ENCODE results near the gene ST6GALNAC6. TPM values are rescaled to one million over a fixed set of nuclear protein-coding genes. Genes with fewer than 3 reads are reported as not detected.

Gene ST6GALNAC6
- total RNA-seq, 2 donors from 2014 or later = 74.4 to 75.6 TPM

DNA sequence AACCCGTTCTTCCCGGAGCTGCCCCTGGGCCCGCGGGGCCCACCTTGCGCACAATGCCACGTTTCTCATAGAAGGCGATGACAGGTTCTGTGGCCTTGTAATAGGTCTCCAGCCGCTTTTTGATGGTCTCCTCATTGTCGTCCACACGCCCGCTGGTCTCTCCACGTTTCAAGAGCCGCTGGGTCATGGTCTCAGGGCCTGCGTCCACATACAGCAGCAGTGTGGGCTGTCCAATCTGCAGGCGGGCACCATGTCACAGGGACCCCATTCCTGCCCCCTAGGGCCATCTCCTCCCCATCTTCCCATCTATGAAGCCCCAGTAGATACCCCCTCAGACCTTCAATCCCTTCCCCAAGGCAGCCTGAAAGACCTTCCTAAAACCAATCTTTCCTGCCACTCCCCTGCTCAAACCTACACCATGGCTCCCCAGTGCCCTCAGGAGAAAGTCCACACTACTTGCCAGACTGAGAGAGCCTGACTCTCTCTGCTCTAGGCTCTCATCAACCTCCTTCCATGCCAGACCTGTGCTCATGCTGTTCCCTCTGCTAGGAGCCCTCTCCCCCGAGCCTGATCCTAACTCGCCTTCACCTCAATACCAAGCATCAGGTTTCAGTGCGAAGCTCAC is 31.0 kb downstream of the ST6GALNAC6 start:
- H3K27me3 Mint-ChIP-seq (ENCODE audit: low read depth) = no peaks in the 10 kb centered on the region
- no peak overlapping the region for H3K4me3 Mint-ChIP-seq
- ATAC-seq (replicated peaks in 1 of 2) = no peak
- H3K4me1 Mint-ChIP-seq (ENCODE audit: low read depth) = peaks cover 21% of the 10 kb centered on the region
- H3K9me3 Mint-ChIP-seq = no peaks in the 10 kb centered on the region
- H3K36me3 Mint-ChIP-seq (ENCODE audit: insufficient read depth in 2 of 2) = peaks cover 1 to 2% of the 10 kb centered on the region in 2 donors
- no peak for DNase-seq
- H3K27ac Mint-ChIP-seq = no peak overlapping the region

GRCh38 chr9:127867356-127868277 is 31.8 kb downstream of the ST6GALNAC6 start:
- no peak for DNase-seq
- Mint-ChIP-seq H3K36me3 (ENCODE audit: insufficient read depth in 2 of 2) (peaks cover 1 to 2% of the 10 kb centered on the region in 2 donors), H3K4me1 (ENCODE audit: low read depth) (peaks cover 27% of the 10 kb centered on the region), H3K27me3 (ENCODE audit: low read depth) (no peaks in the 10 kb centered on the region), H3K9me3 (no peaks in the 10 kb centered on the region), H3K4me3 (no peak overlapping the region), H3K27ac (no peak overlapping the region)
- ATAC-seq (replicated peaks in 1 of 2) = no peak

- DNase-seq (no peak), ATAC-seq (replicated peaks in 1 of 2) (no peak)
- Mint-ChIP-seq H3K36me3 (ENCODE audit: insufficient read depth in 2 of 2) (peaks cover 1 to 2% of the 10 kb centered on the region in 2 donors), H3K9me3 (no peaks in the 10 kb centered on the region), H3K27me3 (ENCODE audit: low read depth) (no peaks in the 10 kb centered on the region), H3K4me3 (no peak overlapping the region), H3K27ac (no peak overlapping the region), H3K4me1 (ENCODE audit: low read depth) (peaks cover 29% of the 10 kb centered on the region)
Measured at GRCh38 chr9:127866535-127866934, 32.9 kb downstream of the ST6GALNAC6 start.

DNA sequence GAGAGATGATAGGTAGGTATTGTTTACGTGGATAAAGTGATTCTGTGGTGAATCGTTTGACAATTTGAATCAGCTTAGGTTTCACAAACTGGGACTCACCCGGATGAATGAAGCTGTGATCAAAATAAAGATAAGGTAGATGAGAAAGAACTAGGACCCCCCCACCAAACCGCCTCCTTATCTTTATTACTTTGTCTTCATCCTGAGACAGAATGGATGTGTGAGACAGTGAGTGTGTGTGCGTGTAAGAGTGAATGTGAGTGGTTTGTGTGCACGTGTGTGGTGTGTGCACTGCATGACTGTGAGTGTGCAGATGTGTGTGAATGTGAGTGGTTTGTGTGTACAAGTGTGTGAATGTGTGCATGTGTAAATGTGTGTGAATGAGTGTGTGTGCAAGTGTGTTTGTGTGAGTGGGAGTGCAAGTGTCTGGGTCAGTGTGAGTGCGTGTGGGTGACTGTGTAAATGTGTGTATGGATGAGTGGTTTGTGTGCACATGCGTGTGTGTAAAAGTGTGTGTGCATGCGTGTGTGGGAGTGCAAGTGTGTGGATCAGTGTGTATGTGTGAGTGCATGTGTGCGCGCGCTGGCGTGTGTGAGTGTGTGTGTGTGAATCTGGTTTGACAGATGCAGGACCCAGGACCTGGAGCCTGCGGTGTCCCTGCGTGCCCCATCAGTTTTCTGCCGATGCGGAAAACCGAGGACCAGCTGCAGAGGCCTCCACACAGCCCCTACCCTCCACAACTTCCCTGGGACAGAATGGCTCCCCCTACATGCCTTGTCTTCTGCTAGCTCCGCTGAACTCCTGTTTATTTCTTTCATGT is 33.5 kb downstream of the ST6GALNAC6 start:
- ATAC-seq (replicated peaks in 1 of 2) (peak; percentile 80 to 81), DNase-seq (peak; percentile 57 to 70)
- H3K36me3 Mint-ChIP-seq (ENCODE audit: insufficient read depth in 2 of 2) = peaks cover 1 to 2% of the 10 kb centered on the region in 2 donors
- H3K27me3 Mint-ChIP-seq (ENCODE audit: low read depth) = no peaks in the 10 kb centered on the region
- H3K9me3 Mint-ChIP-seq = no peaks in the 10 kb centered on the region
- H3K4me1 Mint-ChIP-seq (ENCODE audit: low read depth) = peaks cover 29% of the 10 kb centered on the region
- H3K27ac Mint-ChIP-seq = no peak overlapping the region
- peak overlapping the region; percentile 3 to 4 for H3K4me3 Mint-ChIP-seq

GRCh38 chr9:127863191-127863621 is 36.2 kb downstream of the ST6GALNAC6 start:
- ATAC-seq (replicated peaks in 1 of 2) = no peak
- Mint-ChIP-seq H3K9me3 (no peaks in the 10 kb centered on the region), H3K36me3 (ENCODE audit: insufficient read depth in 2 of 2) (peaks cover 1 to 2% of the 10 kb centered on the region in 2 donors), H3K4me3 (no peak overlapping the region), H3K4me1 (ENCODE audit: low read depth) (peaks cover 29% of the 10 kb centered on the region), H3K27ac (no peak overlapping the region), H3K27me3 (ENCODE audit: low read depth) (no peaks in the 10 kb centered on the region)
- DNase-seq = no peak

DNA sequence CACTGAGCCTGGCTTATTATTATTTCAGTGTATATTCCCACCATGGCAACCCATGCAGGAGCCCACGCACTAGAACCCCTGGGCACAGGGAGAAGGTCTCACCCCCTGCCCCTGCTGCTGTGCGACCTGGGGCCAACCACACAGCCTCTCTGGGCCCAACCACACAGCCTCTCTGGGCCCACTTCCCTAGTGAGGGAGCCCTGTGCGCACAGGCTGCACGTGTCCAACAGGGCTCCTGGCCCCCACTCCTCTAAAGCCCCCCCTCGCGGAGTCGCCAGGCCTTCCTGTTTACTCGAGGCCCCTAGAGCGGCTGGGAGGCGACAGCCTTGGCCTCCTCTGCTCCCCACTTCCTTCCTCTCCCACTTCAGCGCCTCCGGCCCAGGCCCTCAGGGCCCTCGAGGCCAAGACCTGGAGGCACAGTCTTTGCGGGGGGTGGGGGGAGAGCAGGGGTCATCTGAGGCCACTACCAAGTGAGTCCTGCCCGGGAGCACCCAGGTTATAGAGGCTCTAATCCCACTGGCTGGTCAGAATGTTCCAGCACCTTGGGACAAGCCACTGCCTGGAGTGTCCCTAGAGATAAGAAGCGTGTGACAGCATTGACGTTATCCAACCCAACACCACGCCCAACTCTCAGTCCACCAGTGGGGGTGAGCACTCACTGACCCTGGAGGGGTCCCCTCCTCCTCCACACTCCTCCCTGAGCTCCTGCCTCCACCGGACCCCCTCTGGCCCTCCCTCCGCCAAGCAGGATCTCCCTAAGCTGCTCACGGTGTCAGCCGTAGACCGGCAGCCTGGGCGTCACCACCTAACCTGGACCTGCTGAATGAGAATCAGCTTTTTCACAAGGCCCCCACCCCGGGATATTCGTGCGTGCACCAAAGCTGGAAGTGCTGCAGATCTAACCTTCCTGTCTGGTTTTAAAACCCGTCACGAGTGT is 37.1 kb downstream of the ST6GALNAC6 start:
- Mint-ChIP-seq H3K27ac (no peak overlapping the region), H3K4me1 (ENCODE audit: low read depth) (peaks cover 33% of the 10 kb centered on the region), H3K4me3 (no peak overlapping the region), H3K9me3 (no peaks in the 10 kb centered on the region), H3K36me3 (ENCODE audit: insufficient read depth in 2 of 2) (peaks cover 1 to 2% of the 10 kb centered on the region in 2 donors), H3K27me3 (ENCODE audit: low read depth) (no peaks in the 10 kb centered on the region)
- peak in 1 of 2 donors; percentile 31 for ATAC-seq (replicated peaks in 1 of 2)
- DNase-seq = peak; percentile 36 to 47

GRCh38 chr9:127860779-127861178 is 38.6 kb downstream of the ST6GALNAC6 start:
- Mint-ChIP-seq H3K36me3 (ENCODE audit: insufficient read depth in 2 of 2) (peaks cover 1% of the 10 kb centered on the region in 2 donors), H3K27me3 (ENCODE audit: low read depth) (no peaks in the 10 kb centered on the region), H3K9me3 (no peaks in the 10 kb centered on the region), H3K27ac (no peak overlapping the region), H3K4me3 (no peak overlapping the region), H3K4me1 (ENCODE audit: low read depth) (peaks cover 29% of the 10 kb centered on the region)
- no peak for ATAC-seq (replicated peaks in 1 of 2)
- DNase-seq = no peak

DNA sequence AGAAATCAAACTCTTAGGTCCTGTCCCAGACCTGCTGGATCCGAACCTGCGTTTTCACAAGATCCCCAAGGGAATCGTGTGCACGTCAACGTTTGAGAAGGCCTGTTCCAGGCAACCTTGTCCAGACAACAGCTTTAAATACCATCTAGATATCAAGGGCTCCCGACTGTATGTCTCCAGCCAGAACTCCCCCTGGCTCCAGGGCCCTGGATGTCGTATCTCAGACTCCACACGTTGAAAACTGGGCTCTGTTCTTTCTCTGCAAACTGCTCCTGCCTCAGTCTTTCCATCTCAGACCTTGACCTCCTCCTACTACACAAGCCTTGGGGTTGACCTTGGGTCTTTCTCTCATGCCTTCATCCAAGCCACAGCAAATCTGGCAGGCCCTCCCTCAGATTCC is 39.1 kb downstream of the ST6GALNAC6 start:
- H3K4me3 Mint-ChIP-seq = no peak overlapping the region
- H3K27me3 Mint-ChIP-seq (ENCODE audit: low read depth) = no peaks in the 10 kb centered on the region
- DNase-seq (no peak), ATAC-seq (replicated peaks in 1 of 2) (no peak)
- no peak overlapping the region for H3K27ac Mint-ChIP-seq
- peaks cover 28% of the 10 kb centered on the region for H3K4me1 Mint-ChIP-seq (ENCODE audit: low read depth)
- no peaks in the 10 kb centered on the region for H3K9me3 Mint-ChIP-seq
- peaks cover 0 to 1% of the 10 kb centered on the region in 2 donors for H3K36me3 Mint-ChIP-seq (ENCODE audit: insufficient read depth in 2 of 2)

- Mint-ChIP-seq H3K9me3 (no peaks in the 10 kb centered on the region), H3K27ac (peak overlapping the region; percentile 63), H3K4me1 (ENCODE audit: low read depth) (peaks cover 33% of the 10 kb centered on the region), H3K36me3 (ENCODE audit: insufficient read depth in 2 of 2) (no peaks in the 10 kb centered on the region), H3K4me3 (no peak overlapping the region), H3K27me3 (ENCODE audit: low read depth) (no peaks in the 10 kb centered on the region)
- no peak for ATAC-seq (replicated peaks in 1 of 2)
- no peak for DNase-seq
Measured at GRCh38 chr9:127858041-127858512, 41.3 kb downstream of the ST6GALNAC6 start.

DNA sequence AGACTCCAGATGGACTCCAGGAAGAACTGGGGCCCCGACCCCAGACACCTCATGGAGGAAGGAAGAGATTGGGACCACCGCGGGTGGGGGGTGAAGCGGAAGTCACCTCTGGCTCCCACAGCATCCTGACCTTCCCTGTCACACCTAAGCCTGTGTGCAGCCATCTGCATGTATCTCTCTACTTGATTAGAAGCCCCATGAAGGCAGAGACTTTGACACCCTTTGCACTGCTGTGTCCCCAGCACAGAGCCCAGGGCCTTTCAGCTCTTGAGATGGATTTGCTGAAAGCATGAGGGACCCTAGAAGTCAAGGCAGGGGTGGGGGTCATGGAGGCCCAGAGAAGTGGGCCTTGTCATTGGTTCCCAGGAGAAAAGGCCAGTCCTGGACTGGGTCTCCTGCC is 42.1 kb downstream of the ST6GALNAC6 start:
- no peak overlapping the region for H3K27ac Mint-ChIP-seq
- H3K36me3 Mint-ChIP-seq (ENCODE audit: insufficient read depth in 2 of 2) = no peaks in the 10 kb centered on the region
- no peaks in the 10 kb centered on the region for H3K27me3 Mint-ChIP-seq (ENCODE audit: low read depth)
- peaks cover 34% of the 10 kb centered on the region for H3K4me1 Mint-ChIP-seq (ENCODE audit: low read depth)
- no peaks in the 10 kb centered on the region for H3K9me3 Mint-ChIP-seq
- ATAC-seq (replicated peaks in 1 of 2) (no peak), DNase-seq (no peak)
- H3K4me3 Mint-ChIP-seq = no peak overlapping the region

- H3K9me3 Mint-ChIP-seq = no peaks in the 10 kb centered on the region
- H3K27me3 Mint-ChIP-seq (ENCODE audit: low read depth) = no peaks in the 10 kb centered on the region
- ATAC-seq (replicated peaks in 1 of 2) (no peak), DNase-seq (no peak)
- no peak overlapping the region for H3K4me3 Mint-ChIP-seq
- peaks cover 40% of the 10 kb centered on the region for H3K4me1 Mint-ChIP-seq (ENCODE audit: low read depth)
- H3K27ac Mint-ChIP-seq = no peak overlapping the region
- no peaks in the 10 kb centered on the region for H3K36me3 Mint-ChIP-seq (ENCODE audit: insufficient read depth in 2 of 2)
Measured at GRCh38 chr9:127856729-127857116, 42.7 kb downstream of the ST6GALNAC6 start.

DNA sequence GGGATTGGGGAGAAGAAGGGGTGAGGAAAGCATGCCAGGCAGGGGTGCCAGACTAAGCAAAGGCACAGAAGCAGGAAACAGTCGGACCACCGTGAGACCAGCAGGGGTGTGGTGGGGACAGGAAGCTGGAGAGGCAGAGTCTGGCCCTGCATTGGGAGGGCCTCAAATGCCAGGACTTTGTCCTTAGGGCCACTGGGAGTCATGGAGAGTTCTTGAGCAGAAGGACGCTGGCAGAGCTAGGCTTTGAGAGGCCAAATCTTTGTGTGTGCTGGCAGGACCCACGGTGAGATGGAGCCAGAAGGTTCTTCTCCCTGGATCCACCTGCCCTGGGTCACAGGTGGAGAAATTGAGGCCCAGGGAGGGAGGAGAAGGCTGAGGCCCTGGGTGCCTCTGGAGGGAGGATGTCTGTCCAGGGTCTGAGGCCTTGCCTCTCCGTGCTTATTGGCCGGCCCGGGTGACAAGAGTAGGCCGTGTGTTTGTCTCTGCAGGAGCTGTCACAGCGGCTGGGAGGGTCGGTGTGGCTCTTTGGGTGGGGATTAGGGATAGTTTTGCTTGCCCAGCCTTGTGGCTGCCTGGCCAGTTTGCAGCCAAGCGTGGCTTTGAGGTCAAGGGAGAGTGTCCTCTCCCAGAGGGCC is 43.2 kb downstream of the ST6GALNAC6 start:
- no peak overlapping the region for H3K4me3 Mint-ChIP-seq
- peaks cover 43% of the 10 kb centered on the region for H3K4me1 Mint-ChIP-seq (ENCODE audit: low read depth)
- H3K27ac Mint-ChIP-seq = no peak overlapping the region
- ATAC-seq (replicated peaks in 1 of 2) (no peak), DNase-seq (no peak)
- H3K9me3 Mint-ChIP-seq = no peaks in the 10 kb centered on the region
- H3K36me3 Mint-ChIP-seq (ENCODE audit: insufficient read depth in 2 of 2) = no peaks in the 10 kb centered on the region
- no peaks in the 10 kb centered on the region for H3K27me3 Mint-ChIP-seq (ENCODE audit: low read depth)
